Pulmonary artery endothelial cell (primary cell): ENCODE measurements around the gene CD81. TPM values are rescaled to one million over a fixed set of nuclear protein-coding genes. Genes with fewer than 3 reads are reported as not detected.

Experiments
- DNase-seq: peaks from one replicate; pipeline ENCODE4 v3.0.0-alpha.2; 2011; ENCODE audit warnings: low read depth, low spot score
- total RNA-seq: library from RNA; depleted of rRNA; stranded (reverse); fragments of >200 nt; gene quantifications from 2 replicates; pipeline ENCODE4 v1.2.3, GENCODE V29; 2014

Gene CD81
- total RNA-seq, 1 donor from 2014 or later = 197 TPM

DNA sequence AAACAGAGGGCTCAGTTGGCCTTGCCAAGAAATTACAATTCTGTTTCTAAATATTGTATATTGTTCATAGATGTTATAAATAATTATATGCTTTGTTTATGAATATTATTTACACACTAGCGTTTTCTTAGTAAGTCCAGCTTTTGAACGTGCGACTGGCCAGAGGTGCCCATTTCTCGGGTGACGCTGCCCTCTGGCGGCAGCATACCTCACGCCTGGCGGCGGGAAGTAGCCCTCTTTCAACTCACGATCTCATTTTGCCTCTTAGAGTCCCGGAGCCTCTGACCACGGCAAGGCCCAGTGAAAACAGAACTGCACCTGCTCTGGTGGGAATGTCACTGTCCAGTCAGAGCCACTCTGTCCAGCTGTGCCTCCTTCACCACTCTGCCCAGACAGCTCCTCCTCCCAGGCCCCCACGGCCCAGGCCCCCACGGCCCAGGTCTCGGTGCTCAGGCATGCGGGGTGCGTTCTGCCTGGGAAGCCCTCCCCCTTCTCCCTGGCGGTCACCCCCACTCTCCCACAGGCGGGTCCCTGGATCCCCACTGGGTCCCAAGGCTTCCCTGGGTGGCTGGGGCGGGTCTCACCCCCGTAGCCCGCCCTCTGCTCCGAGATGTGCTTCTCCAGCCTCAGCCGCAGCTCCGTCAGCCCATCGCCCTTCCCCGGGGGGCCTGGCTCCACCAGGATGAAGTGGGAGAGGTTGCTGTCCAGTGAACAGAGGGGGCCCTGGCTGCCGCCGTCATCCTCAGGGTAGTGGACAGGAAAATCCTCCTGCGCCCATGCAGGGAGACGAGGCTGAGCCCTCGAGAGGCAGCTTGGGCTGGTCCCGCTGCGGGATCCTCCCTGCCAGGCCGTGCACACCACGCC is 42.8 kb downstream of the CD81 start:
- DNase-seq = peak; percentile 40

DNA sequence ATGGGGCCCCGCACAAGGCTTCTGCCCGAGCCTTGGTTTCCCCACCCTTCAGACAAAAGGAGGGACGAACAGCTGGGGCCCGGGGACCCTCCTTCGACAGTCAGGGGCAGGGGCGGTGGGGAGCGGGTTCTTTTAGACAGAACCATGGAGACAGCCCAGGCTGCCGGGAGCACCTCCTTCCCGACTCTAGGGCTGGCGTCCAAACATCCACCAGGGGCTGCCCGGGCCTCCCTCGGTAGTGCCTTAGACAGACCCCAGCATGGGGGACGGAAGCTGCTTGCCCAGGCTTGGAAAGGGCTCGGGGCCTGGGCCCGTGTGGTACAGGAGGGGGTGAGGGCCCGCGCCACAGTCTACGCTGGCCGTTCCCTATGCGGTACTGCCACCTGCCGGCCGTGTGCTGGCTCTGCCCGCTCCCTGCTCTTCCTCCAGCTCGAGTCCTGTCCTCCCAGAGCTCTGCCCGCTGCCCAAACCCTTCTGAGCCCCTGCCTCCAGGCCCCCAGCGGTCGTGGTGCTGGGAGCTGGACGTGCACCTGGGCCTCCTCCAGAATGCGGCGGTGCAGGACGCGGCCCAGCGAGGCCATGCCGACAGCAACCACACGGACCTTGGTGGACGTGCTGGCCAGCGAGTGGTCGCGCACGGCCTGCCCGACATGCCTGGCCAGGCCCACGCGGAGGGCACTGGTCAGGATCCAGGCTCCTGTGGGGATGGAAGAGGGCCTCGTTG is 43.6 kb downstream of the CD81 start:
- DNase-seq = peak; percentile 22

DNA sequence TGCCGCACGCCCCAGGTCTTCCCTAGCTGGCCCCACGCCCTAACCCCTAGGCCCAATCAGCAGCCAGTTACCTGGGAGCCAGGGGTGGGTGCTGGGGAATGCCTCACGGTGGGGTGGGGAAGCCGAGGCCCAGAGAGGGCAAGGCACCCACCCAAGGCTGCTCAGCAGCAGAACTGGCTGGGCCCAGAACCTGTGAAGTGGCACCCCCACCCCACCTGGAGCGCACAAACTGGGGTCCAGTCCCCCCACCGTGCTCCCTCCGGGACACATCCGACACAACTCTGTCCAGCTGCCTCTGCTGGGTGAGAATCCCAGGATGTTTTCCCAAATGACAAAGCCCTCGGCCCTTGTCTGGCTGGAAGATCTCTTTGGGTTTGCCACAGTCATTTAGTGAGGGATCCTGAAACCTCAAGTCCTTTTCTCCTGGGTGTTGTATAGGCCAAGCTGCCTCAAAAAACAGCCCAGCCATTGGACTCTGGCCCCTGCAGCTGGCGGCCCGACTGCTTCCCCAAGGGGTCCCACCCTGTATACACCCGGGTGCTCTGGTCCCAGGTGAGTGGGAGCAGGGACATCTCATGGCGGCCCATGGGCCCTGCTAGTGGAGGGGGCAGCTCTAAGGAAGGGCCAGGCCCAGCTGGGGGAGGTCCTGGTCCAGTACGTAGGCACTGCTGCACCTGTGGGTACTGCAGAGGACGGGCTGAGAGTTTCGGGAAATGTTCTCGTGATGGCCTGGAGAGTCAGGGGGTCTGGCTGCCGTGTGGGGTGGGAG is 44.3 kb downstream of the CD81 start:
- DNase-seq = no peak

DNA sequence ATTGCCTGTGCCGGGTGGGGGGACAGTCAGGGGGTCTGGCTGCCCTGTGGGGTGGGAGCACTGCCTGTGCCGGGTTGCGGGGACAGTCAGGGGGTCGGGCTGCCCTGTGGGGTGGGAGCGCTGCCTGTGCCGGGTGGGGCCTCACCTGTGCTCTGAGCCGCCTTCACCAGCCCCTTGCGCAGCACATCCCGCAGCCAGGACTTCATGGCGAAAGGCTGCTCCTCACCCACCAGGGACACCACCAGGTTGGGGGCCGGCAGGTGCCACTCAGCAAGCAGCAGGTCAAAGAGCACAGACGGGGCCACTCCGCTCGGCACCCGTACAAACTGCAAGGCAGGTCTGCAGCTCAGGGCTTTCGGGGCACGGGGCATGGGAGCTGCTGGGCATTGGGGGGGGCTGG is 44.9 kb downstream of the CD81 start:
- DNase-seq = no peak

DNA sequence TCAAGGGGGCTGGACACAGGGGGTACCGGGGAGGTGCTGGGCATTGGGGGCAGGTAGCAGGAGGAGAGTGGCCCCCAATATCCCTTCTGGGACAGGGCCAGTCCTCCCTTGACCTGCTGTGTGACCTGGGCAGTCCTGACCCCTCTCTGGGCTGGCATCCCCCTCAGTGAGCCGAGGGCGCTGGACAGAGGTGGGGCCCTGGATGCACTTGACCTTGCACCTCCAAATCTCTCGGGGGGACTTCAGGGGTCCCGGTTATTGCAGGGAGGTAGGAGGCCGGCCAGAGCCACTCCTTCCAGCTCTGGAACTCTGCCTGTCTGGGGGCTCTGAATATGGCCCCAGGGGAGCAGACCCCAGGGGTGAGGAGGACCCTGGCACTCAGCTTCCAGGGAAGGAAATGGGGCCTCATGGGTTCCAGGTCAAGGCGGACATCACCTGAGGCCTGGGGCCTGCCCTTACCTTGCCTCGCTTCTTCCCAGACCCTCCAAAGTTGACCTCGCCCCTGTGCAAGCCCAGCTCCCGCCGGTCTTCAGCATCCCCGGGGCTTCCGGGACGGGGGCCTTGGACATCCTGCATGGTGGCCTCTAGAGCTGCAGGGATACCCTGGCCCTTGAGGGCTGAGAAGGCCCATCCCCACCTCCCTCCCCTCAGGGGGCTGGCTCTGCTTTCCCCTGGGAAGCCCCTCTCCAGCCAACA is 45.5 kb downstream of the CD81 start:
- no peak for DNase-seq

DNA sequence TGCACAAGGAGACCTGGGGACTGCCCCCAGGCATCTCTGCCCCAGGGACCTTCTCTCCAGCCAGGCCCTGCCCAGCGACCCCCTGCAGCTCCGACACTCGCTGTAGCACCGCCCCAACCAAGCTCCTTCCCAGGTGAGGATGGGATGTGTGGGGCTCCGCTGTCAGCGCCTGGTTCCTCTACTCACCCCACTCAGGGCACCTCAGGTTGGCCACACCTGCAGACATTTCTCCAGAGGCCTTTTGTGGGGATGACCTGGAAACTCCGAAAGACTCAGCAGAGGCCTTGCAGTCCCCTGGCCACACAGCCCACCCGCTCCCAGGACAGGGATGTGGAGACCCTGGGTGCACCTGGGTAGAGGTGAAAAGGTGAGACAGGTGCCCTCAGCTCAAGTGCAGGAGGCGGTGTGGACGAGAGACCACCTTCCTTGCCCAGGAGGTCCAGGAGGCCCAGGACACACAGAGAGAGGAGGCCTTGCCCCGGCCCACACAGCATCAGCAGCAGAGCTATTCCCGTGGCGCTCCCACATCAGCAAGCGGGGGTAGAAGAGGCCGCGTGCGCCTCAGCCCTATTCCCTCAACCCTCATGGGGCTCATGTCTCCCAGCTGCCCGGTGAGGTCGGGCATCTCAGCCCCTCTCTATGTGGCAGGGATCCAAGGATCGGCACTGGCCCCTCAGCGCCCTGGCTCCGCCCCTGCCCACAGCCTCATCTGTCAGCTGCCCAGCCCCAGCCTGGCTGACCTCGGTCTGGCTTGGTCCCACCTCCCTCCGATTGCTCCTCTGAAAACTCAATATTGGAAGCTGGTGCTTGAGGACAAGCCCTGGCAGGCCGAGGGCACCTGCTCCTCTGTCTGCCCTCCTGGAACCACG is 46.3 kb downstream of the CD81 start:
- no peak for DNase-seq

DNA sequence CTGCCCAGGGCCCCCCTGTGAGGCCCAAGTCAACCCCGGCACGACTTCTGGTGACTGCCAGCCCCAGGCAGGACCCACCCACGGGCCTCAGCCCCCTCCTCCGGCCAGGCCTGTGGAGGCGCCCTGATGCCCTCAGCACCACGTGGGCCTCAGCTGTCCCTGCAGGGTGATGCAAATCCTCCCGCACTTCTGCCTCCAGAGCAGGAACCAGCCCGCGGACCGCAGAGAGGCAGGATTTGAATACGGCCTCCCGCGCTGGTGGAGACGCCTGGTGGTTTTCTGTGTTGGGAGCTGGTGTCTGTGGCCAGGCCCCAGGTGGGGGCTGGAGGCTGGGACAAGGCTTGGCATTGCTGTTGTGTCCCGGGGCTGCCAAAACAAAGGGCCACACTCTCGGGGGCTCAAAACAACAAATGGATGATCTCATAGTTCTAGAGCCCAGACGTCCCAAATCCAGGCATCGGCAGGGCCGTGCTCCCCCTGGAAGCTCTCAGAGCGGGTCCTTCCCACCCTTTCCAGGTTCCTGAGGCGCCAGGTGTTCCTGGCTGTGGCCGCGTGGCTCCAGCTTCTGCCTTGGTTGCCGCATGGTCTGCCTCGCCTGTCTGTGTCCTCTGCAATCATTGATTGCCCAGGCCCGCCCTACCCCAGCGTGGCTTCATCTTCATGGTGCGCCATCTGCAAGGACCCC is 47.8 kb downstream of the CD81 start:
- no peak for DNase-seq

DNA sequence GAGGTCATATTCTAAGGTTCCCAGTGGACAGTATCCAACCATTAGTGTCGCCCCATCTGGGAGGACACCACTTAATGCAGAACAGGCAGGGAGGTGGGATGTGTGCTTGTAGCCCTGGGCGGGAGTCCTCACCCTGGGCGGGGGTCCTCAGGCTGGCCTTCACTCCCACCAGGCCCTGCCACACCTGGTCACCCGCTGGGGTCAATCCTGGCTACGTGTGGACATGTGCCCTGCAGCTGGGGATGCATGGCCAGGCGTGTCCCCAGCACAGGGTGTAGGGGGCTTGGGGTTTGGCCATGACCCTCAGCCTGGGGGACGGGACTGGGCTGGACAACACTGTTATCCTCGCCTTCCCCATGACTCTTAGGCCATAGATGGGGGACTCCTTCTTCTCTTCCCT is 48.4 kb downstream of the CD81 start:
- no peak for DNase-seq

DNA sequence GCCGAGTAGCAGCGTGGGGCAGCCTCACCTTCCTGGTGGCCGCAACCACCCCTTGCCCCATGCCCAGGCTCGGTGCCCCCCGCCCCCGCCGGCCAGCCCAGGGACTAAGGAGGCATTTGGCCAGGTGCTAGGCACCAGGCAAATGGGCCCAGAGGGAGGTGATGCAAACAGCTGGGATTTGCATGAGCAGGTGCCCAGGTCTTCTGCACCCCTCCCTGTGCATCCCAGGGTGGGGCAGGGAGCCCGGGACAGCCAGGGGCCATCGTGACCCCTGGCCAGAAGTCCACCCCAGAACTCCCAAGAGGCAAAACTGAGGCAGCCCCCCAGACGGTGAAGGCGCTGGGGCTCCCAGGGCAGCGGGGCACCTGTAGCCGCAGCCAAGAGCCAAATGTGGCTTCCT is 49.1 kb downstream of the CD81 start:
- no peak for DNase-seq

DNA sequence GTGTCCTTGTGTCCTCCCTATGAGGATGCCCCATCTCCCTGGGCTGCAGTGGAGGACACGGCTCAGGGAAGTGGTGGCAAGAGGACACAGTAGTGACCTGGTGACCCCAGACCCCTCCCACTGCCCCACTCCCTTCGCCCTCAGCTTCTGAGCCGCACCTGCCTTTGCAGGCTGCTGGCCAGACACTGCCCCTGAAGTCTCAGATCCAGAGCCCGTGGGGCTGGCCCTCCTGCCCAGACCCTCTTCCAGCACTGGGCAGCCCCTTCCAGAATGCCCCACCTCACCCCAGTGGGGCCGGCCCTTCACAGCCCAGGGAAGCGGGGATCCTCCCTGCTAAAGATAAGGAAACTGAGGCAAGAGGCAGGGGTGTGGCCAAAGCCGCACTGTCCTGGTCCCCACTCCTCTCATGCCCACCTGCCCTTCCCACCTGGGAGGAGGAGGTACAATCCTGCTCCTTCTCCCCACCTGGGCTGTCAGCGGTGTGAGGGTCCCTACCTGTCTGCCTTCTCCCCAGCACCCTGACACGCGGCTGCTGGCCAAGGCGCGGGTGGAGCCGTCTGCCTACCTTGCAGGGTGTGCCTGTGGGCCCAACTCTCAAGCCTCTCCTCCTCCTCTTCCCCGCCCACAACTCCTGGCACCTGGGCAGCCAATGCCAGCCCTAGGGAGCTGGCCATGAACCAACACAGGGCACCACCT is 49.9 kb downstream of the CD81 start:
- no peak for DNase-seq

DNA sequence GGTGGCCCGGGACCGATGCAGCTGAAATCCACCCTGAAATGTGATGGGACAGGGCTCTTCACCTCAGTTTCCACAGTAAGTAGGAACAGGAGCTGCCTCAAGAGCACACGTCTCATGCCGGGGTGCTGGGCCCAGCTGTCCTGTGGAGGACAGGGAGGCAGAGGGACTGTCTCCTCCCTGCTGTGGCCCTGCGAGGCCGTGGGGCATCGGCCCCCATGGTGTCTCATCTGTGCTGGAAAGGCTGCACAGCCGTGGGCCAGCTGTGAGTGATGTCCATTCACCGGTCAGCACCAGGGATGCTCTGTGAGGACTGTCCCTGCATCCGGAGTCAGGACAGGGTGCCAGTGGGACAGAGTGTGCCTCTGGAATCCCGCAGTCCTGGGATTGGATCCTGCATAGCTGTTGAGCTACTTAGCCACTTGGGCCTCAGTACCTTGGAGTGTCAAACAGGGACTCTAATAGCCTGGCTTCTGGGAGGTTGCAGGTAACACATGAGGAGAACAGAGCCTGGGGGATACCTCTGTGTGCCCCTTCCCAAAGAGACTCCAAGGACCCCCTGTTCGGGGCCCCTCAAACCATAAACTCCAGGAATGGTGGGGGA is 50.7 kb downstream of the CD81 start:
- DNase-seq = no peak

DNA sequence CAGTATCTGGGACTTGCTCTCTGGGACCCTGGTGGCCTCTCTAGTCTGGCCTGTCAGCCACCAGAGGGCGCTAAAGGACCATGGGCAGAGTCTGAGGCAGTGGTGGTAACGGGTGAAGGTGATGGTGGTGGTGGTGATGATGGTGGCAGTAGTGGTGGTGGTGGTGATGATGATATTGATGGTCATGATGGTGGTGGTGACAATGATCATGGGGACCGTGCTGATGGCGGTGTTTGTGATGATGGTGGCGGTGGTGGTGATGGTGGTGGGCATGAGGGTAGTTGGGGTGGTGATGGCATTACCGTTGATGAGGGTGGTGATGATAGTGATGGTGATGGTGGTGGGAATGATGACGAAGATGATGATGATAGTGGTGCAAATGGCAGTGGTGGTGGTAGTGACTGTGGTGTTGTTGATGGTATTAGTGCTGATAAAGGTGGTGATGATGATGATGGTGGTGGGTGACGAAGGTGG is 51.2 kb downstream of the CD81 start:
- peak; percentile 17 for DNase-seq

DNA sequence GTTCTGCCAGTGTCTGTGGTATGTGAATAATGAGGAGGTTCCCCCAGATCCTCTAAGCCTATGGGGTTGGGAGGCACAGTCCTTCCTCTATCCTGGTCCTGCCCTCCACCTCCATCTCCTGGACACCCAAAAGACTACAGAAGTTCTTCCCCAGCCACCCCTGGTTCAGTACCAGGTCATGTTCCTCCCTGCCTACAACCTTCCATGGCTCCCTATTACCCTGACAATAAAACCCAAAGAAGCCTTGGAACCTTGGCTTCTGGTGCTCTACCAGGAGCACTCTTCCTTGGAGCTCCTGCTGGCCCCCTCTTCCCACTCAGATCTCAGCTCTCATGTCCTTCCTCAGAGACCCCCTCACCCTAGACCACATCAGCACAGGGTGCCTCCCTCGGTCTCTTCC is 54.3 kb downstream of the CD81 start:
- no peak for DNase-seq

DNA sequence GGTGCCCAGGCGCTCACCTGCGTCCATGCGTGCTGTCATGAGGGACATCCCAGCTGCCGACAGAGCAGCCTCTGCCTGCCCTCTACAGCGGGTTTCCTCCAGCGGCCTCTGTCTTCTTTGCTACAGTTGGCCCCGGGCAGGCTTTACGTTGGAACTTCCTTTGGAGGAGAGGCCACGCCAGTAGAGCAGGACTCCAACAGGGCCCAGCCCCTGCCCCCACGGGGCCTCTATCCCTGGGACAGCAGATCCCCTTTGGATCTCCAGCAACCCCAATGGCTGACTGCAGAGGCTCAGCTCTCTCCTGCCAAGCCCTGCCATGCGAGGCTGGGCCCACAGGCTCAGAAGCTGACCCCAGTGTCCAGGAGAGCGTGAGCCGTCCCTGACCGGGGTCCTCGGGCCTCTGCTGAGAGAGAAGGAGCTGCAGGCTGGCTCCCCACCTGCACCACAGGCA is 55.1 kb downstream of the CD81 start:
- DNase-seq = no peak

DNA sequence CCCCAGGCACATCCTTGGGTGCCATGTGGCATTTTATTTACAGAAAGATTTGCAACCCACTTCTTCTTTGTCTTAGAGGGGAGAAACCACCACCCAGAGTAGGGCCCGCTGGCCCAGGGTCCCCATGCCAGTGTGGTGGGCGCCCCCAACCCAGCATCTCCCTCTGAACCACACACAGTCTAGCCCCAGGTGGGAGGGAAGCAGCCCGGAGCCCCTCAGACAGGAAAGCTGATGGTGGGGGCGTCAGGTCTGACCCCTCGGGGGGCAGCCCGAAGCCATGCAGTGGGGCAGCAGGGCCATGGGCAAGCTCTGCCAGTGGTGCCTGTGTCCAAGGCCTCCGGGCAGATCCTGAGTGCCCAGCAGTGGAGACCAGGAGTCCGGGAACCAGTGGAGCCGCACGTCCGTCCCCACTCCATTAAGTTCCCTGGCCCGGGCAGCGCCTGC is 55.5 kb downstream of the CD81 start:
- DNase-seq = no peak

DNA sequence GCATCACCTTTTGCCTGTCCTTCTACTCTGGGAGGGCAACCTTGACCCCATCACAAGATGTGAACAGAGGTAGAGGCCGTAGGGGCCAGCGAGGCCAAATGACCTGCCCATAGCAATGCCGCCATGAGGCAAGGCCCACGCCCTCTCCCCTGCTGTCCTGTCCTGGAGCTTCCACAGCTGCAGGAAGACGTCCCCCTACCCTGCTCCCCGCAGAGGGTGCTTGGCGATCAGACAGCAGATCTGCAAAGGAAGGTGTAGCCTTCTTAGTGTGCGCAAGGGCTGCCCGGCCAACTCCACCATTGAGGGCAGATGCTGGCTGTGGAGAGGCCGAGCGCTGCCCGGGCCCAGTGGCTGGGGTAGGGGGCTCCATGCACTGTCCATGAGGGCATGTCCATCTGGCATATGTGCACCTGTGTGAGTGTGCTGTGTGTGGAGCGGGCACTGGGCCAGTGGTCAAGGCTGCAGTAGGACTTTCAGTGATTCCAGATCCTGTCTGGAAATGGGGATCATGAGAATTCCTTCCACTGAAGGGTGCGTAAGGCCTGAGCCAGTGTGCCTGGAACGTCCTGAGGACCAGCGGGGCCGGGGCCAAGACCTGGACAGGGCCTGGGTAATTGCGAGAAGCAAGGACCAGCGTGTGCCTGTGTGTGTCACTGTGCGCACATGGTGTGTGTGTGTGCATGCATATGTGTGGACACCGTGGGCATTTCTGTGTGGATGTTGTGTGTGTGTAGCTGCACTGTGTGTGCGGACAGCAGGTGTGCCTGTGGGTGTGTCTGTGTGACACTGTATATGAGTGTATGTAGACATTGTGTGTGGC is 56.2 kb downstream of the CD81 start:
- DNase-seq = no peak

DNA sequence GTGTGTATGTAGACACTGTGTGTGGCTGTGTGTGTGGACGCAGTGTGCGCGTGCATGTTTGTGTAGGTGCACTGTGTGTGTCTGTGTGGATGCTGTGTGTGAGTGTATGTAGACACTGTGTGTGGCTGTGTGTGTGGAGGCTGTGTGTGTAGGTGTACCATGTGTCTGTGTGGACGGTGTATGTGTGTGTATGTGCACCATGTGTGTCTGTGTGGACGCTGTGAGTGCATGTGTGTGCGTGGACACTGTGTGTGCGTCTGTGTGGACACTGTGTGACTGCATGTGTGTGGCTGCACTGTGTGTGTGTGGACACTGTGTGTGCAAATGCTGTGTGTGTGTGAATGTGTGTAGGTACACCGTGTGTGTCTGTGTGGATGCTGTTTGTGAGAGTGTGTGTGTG is 56.9 kb downstream of the CD81 start:
- DNase-seq = no peak
